ENCODE measurements around the gene DDR1. TPM values are rescaled to one million over a fixed set of nuclear protein-coding genes. Genes with fewer than 3 reads are reported as not detected.

Gene DDR1
- total RNA-seq, 4 donors from 2014 or later: 149 to 322 (median 230) TPM

DNA sequence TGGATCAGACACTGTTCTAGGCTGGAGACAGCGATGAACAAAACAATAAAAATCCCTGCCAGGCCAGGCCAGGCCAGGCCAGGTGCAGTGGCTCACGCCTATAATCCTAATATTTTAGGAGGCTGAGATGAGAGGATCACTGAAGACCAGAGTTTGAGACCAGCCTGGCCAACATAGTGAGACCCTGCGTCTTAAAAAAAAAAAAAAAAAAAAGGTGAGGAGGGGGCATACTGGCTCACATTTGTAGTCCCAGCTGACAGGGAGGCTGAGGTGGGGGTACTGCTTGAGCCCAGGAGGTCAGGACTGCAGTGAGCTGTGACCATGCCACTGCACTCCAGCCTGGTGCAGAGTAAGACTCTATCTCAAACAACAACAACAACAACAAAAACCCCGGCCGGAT is 61.0 kb downstream of the DDR1 start:
- no peaks in the 10 kb centered on the region for H3K4me1 ChIP-seq
- WGBS, 2 donors (ENCODE audit: low coverage in 1 of 2): 79 to 83% methylated on average over 1 to 5 of the region's 5 CpGs
- intact Hi-C loops (cut with DNase I; ENCODE audit: low total_unique reads): no loop called here

DNA sequence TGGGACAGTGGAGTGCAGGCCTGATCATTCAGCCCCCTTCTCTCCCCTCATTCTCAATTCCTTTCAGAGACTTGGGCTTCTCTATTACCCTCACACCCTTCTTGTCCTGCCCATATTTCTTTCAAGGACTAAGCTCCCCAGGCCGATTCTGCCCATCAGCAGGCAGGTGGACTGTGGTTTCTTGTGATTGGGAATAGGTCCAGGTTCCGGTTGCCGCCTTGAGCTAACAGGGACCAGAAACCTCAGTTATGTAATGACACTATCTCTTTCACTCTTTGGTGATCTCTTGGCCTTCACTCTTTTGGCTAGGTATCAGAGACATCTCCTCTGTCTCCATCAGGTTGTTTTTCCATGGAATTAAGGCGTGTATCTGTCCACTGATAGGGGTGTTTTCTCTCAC is 62.9 kb downstream of the DDR1 start:
- Histone ChIP-seq H3K4me1 (no peaks in the 10 kb centered on the region), H3K36me3 (no peaks in the 10 kb centered on the region), H3K9me3 (no peaks in the 10 kb centered on the region), H3K27me3 (peaks cover 38% of the 10 kb centered on the region), H3K4me3 (no peak overlapping the region), H3K27ac (no peak overlapping the region)
- intact Hi-C loops (cut with DNase I; ENCODE audit: low total_unique reads): no loop called here
- in situ Hi-C loops (cut with MboI; ENCODE audit: low pct_ligation_motif_present in 1 of 4, low pct_unique_long_range_greater_than_20kb in 1 of 4, low sequenced_read_pairs in 3 of 4): loop anchor here in 1 of 4 donors (25.0 kb wide), 1 partner anchor 115 kb away; no protein-coding TSS in a partner anchor
- no peak for TF ChIP-seq EP300 (IDR thresholded peaks at IDR 0.05; ENCODE audit: low read depth)
- TF ChIP-seq, protein P1, sequence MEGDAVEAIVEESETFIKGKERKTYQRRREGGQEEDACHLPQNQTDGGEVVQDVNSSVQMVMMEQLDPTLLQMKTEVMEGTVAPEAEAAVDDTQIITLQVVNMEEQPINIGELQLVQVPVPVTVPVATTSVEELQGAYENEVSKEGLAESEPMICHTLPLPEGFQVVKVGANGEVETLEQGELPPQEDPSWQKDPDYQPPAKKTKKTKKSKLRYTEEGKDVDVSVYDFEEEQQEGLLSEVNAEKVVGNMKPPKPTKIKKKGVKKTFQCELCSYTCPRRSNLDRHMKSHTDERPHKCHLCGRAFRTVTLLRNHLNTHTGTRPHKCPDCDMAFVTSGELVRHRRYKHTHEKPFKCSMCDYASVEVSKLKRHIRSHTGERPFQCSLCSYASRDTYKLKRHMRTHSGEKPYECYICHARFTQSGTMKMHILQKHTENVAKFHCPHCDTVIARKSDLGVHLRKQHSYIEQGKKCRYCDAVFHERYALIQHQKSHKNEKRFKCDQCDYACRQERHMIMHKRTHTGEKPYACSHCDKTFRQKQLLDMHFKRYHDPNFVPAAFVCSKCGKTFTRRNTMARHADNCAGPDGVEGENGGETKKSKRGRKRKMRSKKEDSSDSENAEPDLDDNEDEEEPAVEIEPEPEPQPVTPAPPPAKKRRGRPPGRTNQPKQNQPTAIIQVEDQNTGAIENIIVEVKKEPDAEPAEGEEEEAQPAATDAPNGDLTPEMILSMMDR (IDR thresholded peaks at IDR 0.05): no peak
- TF ChIP-seq POLR2A (IDR thresholded peaks at IDR 0.05): no peak
- no peak for TF ChIP-seq POLR2AphosphoS5 (IDR thresholded peaks at IDR 0.05)
- 10 to 69% methylated on average over 3 to 4 of the region's 4 CpGs for WGBS, 2 donors (ENCODE audit: low coverage in 1 of 2)
- DNase-seq: no peak

More for the DNA sequence above, 61.0 kb downstream of the DDR1 start:
- Histone ChIP-seq H3K27ac (no peak overlapping the region), H3K27me3 (peaks cover 26% of the 10 kb centered on the region), H3K4me3 (no peak overlapping the region), H3K36me3 (no peaks in the 10 kb centered on the region), H3K9me3 (no peaks in the 10 kb centered on the region)
- in situ Hi-C loops (cut with MboI; ENCODE audit: low pct_ligation_motif_present in 1 of 4, low pct_unique_long_range_greater_than_20kb in 1 of 4, low sequenced_read_pairs in 3 of 4): loop anchor here in 1 of 4 donors (25.0 kb wide), 1 partner anchor 117 kb away; no protein-coding TSS in a partner anchor
- no peak for DNase-seq
- TF ChIP-seq POLR2A (IDR thresholded peaks at IDR 0.05) (no peak), POLR2AphosphoS5 (IDR thresholded peaks at IDR 0.05) (no peak), EP300 (IDR thresholded peaks at IDR 0.05; ENCODE audit: low read depth) (no peak)

DNA sequence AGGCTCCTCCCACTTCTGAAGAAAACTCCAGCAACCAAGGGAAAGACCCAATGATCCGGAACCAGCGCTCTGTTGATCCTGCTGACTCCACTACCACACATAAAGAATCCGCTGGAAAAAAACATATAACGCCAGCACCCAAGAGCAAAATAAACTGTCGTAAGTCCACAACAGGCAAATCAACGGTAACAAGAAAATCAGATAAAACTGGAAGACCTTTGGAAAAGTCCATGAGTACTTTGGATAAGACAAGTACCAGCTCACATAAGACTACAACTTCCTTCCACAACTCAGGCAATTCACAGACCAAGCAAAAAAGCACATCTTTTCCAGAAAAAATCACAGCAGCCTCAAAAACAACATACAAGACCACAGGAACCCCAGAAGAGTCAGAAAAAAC is 64.5 kb downstream of the DDR1 start:
- DNase-seq: no peak

More for the DNA sequence above, 64.5 kb downstream of the DDR1 start:
- H3K27ac ChIP-seq: no peak overlapping the region
- intact Hi-C loops (cut with DNase I; ENCODE audit: low total_unique reads): no loop called here
- no peaks in the 10 kb centered on the region for H3K4me1 ChIP-seq
- 80 to 96% methylated on average over 2 to 6 of the region's 6 CpGs for WGBS, 2 donors (ENCODE audit: low coverage in 1 of 2)
- H3K4me3 ChIP-seq: no peak overlapping the region
- H3K9me3 ChIP-seq: no peaks in the 10 kb centered on the region
- H3K27me3 ChIP-seq: peaks cover 36% of the 10 kb centered on the region
- TF ChIP-seq, protein P1 (IDR thresholded peaks at IDR 0.05): no peak
- no peak for TF ChIP-seq POLR2AphosphoS5 (IDR thresholded peaks at IDR 0.05)
- TF ChIP-seq EP300 (IDR thresholded peaks at IDR 0.05; ENCODE audit: low read depth): no peak
- TF ChIP-seq POLR2A (IDR thresholded peaks at IDR 0.05): no peak
- in situ Hi-C loops (cut with MboI; ENCODE audit: low pct_ligation_motif_present in 1 of 4, low pct_unique_long_range_greater_than_20kb in 1 of 4, low sequenced_read_pairs in 3 of 4): loop anchor here in 1 of 4 donors (25.0 kb wide), 1 partner anchor 113 kb away; no protein-coding TSS in a partner anchor
- H3K36me3 ChIP-seq: no peaks in the 10 kb centered on the region

Small RNA genes within 50 kb of the gene (small RNA-seq; reads per million reads assigned to genes)
- gene RF00019: 0 reads per million in 4 donors

Other genes starting within 250 kb of the DDR1 start
- 100 to 1,000 TPM in 1 of 4 donors, 10 to 100 TPM in 3; 49.1 to 301 (median 63.5) TPM for gene C6orf136, start 237.4 kb upstream of the DDR1 start, total RNA-seq
- 100 to 1,000 TPM in 1 of 4 donors, 10 to 100 TPM in 3; 37.8 to 144 (median 41.3) TPM for gene DHX16, start 211.5 kb upstream of the DDR1 start, total RNA-seq
- 10 to 100 TPM; 11.5 to 46.0 (median 14.9) TPM for gene PPP1R18, start 197.9 kb upstream of the DDR1 start, total RNA-seq
- 10 to 100 TPM in 1 of 4 donors, 1 to 10 TPM in 2, not detected in 1; 2.7 to 13.8 (median 2.7) TPM for gene NRM, start 193.5 kb upstream of the DDR1 start, total RNA-seq
- 10 to 100 TPM in 2 of 4 donors, 1 to 10 TPM in 2; 3.1 to 13.5 (median 9.7) TPM for gene MDC1, start 167.2 kb upstream of the DDR1 start, total RNA-seq
- gene TUBB, start 164.2 kb upstream of the DDR1 start, total RNA-seq: 100 to 1,000 TPM in 3 of 4 donors, 10 to 100 TPM in 1; 77.1 to 128 (median 106) TPM
- gene FLOT1, start 141.8 kb upstream of the DDR1 start, total RNA-seq: 100 to 1,000 TPM; 123 to 146 (median 139) TPM
- 100 to 1,000 TPM in 1 of 4 donors, 10 to 100 TPM in 3; 21.1 to 100 (median 84.6) TPM for gene IER3, start 140.0 kb upstream of the DDR1 start, total RNA-seq
- gene GTF2H4, start 23.7 kb downstream of the DDR1 start, total RNA-seq: 10 to 100 TPM in 1 of 4 donors, 1 to 10 TPM in 3; 2.0 to 44.5 (median 6.8) TPM
- gene VARS2, start 29.7 kb downstream of the DDR1 start, total RNA-seq: 10 to 100 TPM; 13.1 to 64.7 (median 25.8) TPM
- gene SFTA2, start 47.7 kb downstream of the DDR1 start, total RNA-seq: not detected
- under 1 TPM in 2 of 4 donors, not detected in 2; 0.16 to 0.41 TPM for gene MUCL3, start 56.5 kb downstream of the DDR1 start, total RNA-seq
- not detected for gene MUC21, start 99.2 kb downstream of the DDR1 start, total RNA-seq
- gene MUC22, start 126.0 kb downstream of the DDR1 start, total RNA-seq: not detected
- not detected for gene C6orf15, start 228.1 kb downstream of the DDR1 start, total RNA-seq
- 10 to 100 TPM in 2 of 4 donors, 1 to 10 TPM in 2; 8.8 to 19.0 (median 13.4) TPM for gene PSORS1C1, start 230.3 kb downstream of the DDR1 start, total RNA-seq
- not detected for gene CDSN, start 235.9 kb downstream of the DDR1 start, total RNA-seq